Progenitor cell of endocrine pancreas (in vitro differentiated cells): ENCODE results near the gene ZSWIM6. TPM values are rescaled to one million over a fixed set of nuclear protein-coding genes. Genes with fewer than 3 reads are reported as not detected.

Source experiments
- DNase-seq: peaks from one replicate; pipeline ENCODE4 v3.0.0; 2021; ENCODE audit warnings: low spot score; ENCODE audit not compliant: unreplicated experiment
- H3K27ac Mint-ChIP-seq: 2 replicates; pipeline ENCODE4 v1.8.0; 2021; ENCODE audit warnings: mild to moderate bottlenecking, moderate library complexity, mixed read lengths
- H3K27me3 Mint-ChIP-seq: 2 replicates; pipeline ENCODE4 v1.8.0; 2021; ENCODE audit warnings: mixed read lengths
- H3K36me3 Mint-ChIP-seq: 2 replicates; pipeline ENCODE4 v1.8.0; 2022; ENCODE audit warnings: mixed read lengths; ENCODE audit not compliant: insufficient read depth
- H3K4me1 Mint-ChIP-seq: 2 replicates; pipeline ENCODE4 v1.8.0; 2021; ENCODE audit warnings: low read depth, mixed read lengths
- H3K4me3 Mint-ChIP-seq: 2 replicates; pipeline ENCODE4 v1.8.0; 2021; ENCODE audit warnings: low read depth, mild to moderate bottlenecking, moderate library complexity, mixed read lengths
- H3K9me3 Mint-ChIP-seq: 2 replicates; pipeline ENCODE4 v1.8.0; 2021; ENCODE audit warnings: low read depth, mixed read lengths
- CTCF ChIP-seq: fragments of 200-600 bp; sonication (generic); IDR thresholded peaks from one replicate; pipeline ENCODE4 v1.5.0; 2021; ENCODE audit warnings: antibody characterized with exemption, mild to moderate bottlenecking; ENCODE audit not compliant: unreplicated experiment
- total RNA-seq: library from RNA; stranded (reverse); gene quantifications from 2 replicates; pipeline ENCODE4 v1.2.1, GENCODE V29; 2021

Gene ZSWIM6
- total RNA-seq, 1 donor from 2014 or later: 35.2 TPM

- no peak for TF ChIP-seq CTCF
- DNase-seq: no peak
- no peak overlapping the region for H3K4me3 Mint-ChIP-seq
- no peaks in the 10 kb centered on the region for H3K27me3 Mint-ChIP-seq
- H3K9me3 Mint-ChIP-seq: no peaks in the 10 kb centered on the region
- H3K36me3 Mint-ChIP-seq: peaks cover 14% of the 10 kb centered on the region
- no peak overlapping the region for H3K27ac Mint-ChIP-seq
- peaks cover 8% of the 10 kb centered on the region for H3K4me1 Mint-ChIP-seq
These were observed 148.0 kb downstream of the ZSWIM6 start for GRCh38 chr5:61479850-61480614.

- Mint-ChIP-seq H3K27me3 (no peaks in the 10 kb centered on the region), H3K4me1 (peaks cover 8% of the 10 kb centered on the region), H3K9me3 (peaks cover 3% of the 10 kb centered on the region), H3K27ac (no peak overlapping the region), H3K36me3 (peaks cover 21% of the 10 kb centered on the region), H3K4me3 (no peak overlapping the region)
- TF ChIP-seq CTCF: no peak
- DNase-seq: no peak
These were observed 150.9 kb downstream of the ZSWIM6 start for GRCh38 chr5:61482980-61483379.

GRCh38 chr5:61486476-61486875, 154.4 kb downstream of the ZSWIM6 start:
- DNase-seq: no peak
- H3K4me3 Mint-ChIP-seq: no peak overlapping the region
- no peak for TF ChIP-seq CTCF

GRCh38 chr5:61489574-61489973, 157.5 kb downstream of the ZSWIM6 start:
- peaks cover 12% of the 10 kb centered on the region for H3K4me1 Mint-ChIP-seq
- no peak overlapping the region for H3K27ac Mint-ChIP-seq
- no peak overlapping the region for H3K4me3 Mint-ChIP-seq
- H3K27me3 Mint-ChIP-seq: no peaks in the 10 kb centered on the region
- DNase-seq: no peak
- peaks cover 9% of the 10 kb centered on the region for H3K9me3 Mint-ChIP-seq
- no peak for TF ChIP-seq CTCF
- H3K36me3 Mint-ChIP-seq: peaks cover 25% of the 10 kb centered on the region

More at GRCh38 chr5:61486476-61486875, 154.4 kb downstream of the ZSWIM6 start:
- Mint-ChIP-seq H3K27me3 (no peaks in the 10 kb centered on the region), H3K4me1 (no peaks in the 10 kb centered on the region), H3K9me3 (peaks cover 9% of the 10 kb centered on the region), H3K27ac (no peak overlapping the region), H3K36me3 (peaks cover 25% of the 10 kb centered on the region)

- Mint-ChIP-seq H3K9me3 (peaks cover 6% of the 10 kb centered on the region), H3K4me3 (no peak overlapping the region)
- TF ChIP-seq CTCF: no peak
These were observed 159.8 kb downstream of the ZSWIM6 start for GRCh38 chr5:61491861-61492260.

More at GRCh38 chr5:61491861-61492260, 159.8 kb downstream of the ZSWIM6 start:
- H3K4me1 Mint-ChIP-seq: peaks cover 12% of the 10 kb centered on the region
- no peak overlapping the region for H3K27ac Mint-ChIP-seq
- H3K36me3 Mint-ChIP-seq: peaks cover 16% of the 10 kb centered on the region
- no peaks in the 10 kb centered on the region for H3K27me3 Mint-ChIP-seq
- DNase-seq: no peak
